ENCODE measurements around the gene KCNK7.

Gene KCNK7

GRCh38 chr11:65613091-65613928 is 17.7 kb upstream of the KCNK7 start:
- DNase-seq (ENCODE audit: low read depth, low spot score) = no peak

DNA sequence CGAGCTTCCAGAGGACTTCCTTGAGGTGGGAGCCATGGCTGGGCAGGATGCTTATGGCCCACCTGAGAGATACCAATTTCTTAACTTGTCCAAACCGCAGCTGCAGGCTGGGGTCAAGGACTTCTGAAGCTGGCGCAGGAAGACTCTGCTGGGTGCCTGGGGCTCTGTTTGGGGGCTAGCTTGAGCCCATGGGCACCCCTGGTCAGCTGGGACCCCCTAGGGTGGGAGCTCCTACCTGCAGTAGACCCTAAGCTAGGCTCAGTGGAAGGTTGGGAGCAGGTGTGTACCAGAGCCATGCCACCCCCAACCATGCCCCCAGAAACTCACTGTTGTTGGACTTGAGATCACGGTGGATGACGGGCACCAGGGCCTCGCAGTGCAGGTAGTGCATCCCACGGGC is 17.1 kb upstream of the KCNK7 start:
- DNase-seq (ENCODE audit: low read depth, low spot score) = no peak
- H3K4me3 ChIP-seq (ENCODE audit: low read length) = peak overlapping the region; percentile 97

More at GRCh38 chr11:65613091-65613928, 17.7 kb upstream of the KCNK7 start:
- H3K4me3 ChIP-seq (ENCODE audit: low read length) = peak overlapping the region; percentile 97

DNA sequence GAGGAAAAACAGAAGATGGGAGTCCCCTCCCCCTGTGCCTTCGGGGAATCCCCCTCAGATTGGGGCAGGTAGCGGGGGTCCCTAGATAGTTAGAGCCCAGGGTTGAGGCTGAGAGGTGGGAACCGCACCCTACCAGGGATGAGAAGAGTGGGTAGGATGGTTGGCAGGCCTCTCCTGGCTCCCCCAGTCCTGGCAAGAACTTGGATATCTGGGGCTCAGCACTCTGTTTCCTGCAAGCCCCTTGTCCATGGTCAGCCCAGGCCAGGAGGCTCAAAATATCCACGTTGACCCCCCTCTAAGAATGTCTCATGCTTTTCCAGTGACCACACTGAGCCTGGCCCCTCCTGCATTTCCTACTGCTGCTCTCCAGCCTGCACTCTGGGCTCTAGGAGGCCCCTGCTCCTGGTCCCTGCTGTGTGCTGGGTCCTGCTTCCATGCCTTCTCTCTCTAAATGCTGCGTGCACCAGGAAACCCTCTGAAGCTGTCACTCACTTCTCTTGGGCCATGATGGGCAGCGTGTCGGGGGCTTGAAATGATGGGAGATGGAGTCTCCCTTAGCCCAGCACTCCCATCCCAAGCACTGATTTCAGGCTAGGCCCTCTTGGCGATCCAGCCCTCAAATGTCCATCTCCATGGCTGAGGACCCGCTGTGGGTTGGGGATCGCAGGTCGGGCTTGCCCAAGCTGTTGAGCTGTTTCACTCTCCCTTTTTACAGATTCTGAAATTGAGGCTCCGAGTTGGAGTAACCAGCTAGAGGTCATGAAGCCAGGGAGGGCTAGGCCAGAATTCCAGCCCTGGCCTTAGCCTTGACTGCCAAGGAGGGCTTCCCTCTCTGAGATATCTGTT is 16.4 kb upstream of the KCNK7 start:
- no peak for DNase-seq (ENCODE audit: low read depth, low spot score)
- H3K4me3 ChIP-seq (ENCODE audit: low read length) = no peak overlapping the region

DNA sequence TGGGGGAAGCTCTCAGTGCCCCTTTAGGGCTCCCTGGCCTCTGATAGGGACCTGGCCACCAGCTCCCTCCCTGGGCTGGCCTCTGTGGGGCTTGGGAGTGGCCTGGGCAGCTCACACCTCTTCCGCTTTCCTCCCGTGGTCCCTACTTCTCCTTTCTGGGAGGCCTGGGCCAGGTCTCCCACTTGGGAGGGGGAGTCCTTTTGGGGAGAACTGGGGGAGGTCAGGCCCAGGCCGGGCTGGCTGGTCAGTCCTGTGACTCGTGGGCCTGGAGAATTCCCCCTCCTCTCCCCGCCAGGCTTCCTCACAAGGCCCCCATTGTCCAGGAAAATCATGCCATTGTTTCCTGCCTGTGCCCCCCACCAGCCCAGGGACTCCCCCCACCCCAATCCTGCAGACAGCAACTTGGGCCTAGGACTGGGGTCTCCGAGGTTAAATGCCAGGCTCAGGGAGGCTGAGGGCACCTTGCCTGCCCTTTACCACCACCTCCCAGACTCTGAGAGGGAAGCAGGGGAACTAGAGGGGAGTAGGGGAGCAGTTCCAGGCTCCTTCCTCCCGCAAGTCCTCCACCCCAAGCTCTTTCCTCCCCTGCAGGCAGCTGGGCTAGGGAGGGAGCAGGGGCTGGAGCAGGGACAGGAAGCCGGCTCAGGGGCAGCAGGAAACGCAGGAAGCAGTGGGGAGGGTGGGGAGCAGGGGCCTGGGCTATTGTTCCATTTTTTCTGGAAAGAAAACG is 15.6 kb upstream of the KCNK7 start:
- H3K4me3 ChIP-seq (ENCODE audit: low read length) = no peak overlapping the region
- no peak for DNase-seq (ENCODE audit: low read depth, low spot score)

DNA sequence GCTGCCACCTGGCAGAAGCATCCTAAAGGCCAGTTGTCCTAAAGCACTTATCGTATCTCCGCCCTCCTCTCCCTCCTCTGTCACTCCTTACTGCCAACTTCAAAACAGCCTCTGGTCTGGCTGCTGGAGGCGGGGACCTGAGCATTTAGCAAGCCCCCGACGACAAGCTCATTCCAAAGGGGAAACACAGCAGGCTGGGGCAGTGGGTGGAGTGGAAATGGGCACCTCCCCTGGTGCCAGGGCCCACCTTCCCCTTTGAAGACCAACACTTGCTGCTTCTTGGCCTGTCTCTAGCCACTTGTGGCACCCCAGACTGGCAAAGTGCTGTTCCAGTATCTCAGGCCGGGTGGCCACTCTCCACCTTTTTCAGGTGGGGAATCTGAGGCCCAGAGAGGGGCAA is 14.8 kb upstream of the KCNK7 start:
- H3K4me3 ChIP-seq (ENCODE audit: low read length) = no peak overlapping the region

GRCh38 chr11:65609665-65610064 is 14.1 kb upstream of the KCNK7 start:
- H3K4me3 ChIP-seq (ENCODE audit: low read length) = no peak overlapping the region
- no peak for DNase-seq (ENCODE audit: low read depth, low spot score)

More for the DNA sequence above, 14.8 kb upstream of the KCNK7 start:
- no peak for DNase-seq (ENCODE audit: low read depth, low spot score)

DNA sequence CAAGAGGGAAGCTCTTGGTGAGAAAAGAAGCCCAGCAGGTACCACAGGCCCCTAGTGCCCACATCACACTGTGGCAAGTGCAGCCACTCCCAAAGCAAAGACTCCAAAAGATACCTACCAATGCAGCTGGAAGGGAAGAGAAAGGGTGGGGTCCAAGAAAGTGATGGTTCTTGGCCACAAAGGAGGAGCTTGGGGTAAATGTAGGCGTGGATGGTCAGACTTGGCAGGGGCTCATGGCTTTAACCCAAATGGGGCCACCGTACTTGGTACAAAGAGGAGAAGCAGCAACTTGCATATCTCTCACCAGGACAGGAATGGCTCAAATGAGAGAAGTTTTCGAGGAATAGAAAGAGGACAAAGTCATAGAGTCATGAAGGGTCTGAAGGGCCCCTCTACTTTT is 13.6 kb upstream of the KCNK7 start:
- no peak overlapping the region for H3K4me3 ChIP-seq (ENCODE audit: low read length)
- no peak for DNase-seq (ENCODE audit: low read depth, low spot score)

DNA sequence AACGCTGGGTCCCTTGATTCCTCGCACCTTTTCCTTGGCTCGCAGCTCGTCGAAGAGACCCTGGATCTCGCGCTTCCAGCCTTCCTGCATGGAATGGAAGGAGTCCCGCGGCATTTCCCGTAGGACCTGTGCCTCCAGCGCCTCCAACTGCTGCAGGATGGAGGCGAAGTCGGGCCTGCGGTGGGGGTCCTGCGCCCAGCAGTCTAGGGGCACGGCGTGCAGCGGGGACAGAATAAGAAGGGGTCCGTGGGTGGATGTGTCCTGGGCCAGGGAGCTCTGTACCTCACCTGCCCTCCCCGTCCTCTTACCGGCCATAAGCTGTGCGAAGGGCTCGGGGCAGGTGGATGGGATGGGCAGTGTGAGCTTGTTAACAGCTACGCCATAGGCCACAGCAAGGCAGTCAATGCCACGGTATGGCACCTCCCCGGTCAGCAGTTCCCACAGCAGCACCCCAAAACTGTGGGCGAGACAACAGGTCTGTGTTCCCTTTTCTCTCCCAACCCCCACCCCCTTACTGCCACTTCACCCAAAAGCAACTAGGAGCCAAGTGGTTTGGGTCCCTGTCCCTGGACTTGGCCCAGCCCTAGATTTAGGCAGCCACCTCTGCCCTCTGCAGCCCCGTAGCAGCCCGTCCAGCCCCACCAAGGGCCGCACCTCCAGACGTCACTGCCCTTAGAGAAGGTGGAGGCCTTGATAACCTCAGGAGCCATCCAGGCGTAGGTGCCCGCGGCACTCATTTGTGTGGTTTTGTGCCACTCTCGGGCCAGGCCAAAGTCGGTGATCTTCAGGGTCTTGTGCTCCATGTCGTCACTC is 12.2 kb upstream of the KCNK7 start:
- no peak overlapping the region for H3K4me3 ChIP-seq (ENCODE audit: low read length)
- no peak for DNase-seq (ENCODE audit: low read depth, low spot score)

DNA sequence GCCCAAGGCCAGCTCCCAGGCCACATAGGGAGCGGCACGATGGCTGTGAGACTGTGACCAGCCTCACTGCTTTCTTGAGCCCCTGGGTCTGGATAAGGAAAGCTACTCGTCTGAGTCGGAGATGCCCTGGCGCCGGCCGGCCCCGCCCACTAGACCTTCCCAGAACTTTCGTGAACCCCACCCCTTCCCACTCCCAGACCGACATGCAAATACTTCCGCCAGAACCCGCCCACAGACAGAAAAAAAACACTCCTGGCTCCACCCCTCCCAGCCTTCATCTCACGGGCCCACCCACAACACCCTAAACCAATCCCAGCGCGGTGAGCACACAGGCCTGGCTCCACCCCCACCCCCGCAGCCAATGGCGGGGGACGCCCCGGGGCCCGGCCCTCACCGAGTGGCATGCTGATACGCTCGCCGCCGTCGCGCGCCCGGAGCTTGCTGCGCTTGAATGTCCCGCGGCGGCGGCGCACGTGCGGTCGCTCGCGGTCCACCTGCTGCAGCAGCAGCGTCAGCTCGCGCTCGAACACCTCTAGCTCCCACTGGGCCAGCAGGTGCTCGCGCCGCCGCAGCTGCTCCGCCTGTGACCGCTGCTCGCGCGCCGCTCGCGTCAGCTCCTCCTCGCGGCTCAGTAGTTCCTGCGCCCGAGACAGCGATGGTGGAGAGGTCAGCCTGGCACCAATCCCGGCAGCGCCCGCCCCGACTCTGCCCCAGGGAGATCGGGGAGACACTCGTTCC is 11.4 kb upstream of the KCNK7 start:
- no peak overlapping the region for H3K4me3 ChIP-seq (ENCODE audit: low read length)
- DNase-seq (ENCODE audit: low read depth, low spot score) = no peak

GRCh38 chr11:65604258-65604657 is 8.7 kb upstream of the KCNK7 start:
- no peak for DNase-seq (ENCODE audit: low read depth, low spot score)
- no peak overlapping the region for H3K4me3 ChIP-seq (ENCODE audit: low read length)

DNA sequence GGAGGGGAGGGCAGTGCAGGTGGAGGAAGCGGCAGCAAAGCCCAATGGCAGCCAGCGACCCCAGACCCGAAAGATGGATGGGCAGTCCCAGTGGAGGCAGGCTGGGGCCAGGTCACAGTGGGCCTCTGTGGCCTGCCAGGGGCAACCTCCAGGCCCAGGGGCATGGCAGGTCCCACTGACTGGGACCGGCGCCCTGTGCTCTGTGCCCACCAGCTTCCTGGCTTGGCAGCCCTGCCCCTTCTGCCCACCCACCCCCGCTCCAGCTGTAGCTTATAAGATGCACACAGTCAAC is 4.3 kb upstream of the KCNK7 start:
- DNase-seq (ENCODE audit: low read depth, low spot score) = no peak
- no peak overlapping the region for H3K4me3 ChIP-seq (ENCODE audit: low read length)

DNA sequence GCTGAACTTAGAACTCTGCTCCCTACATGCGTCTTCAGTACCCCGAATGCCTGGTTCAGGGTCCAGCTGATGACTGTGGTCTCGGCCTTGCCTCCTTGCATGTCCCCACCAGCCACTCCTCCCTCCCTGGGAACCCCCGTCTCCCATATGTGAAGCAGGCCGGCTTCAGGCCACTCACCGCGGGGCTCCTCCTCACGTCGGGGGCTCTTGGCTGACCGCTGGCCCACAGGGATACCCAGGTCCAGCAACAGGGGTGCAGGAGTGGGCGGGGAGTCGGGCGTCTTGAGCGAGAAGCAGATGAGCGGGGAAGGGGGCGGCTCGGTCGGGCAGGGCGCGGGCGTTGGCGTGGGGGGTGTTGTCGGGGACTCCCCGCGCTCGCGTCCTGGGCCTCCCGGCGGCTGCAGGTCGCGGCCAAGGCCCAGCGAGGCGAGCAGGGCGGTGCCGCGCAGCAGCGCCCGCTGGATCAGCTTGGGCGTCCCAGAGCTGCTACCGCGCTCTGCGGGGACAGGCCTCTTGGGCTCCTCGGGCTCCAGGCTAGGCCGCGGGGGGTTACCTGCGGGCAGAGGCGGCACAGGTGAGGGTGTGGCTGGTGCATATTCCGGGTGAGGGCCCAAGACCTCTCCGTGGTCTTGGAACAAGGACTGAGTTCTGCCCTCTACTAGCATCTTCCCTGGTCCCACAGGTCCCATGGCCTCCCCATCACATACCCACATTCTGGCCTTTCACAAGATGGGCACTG is 3.8 kb upstream of the KCNK7 start:
- DNase-seq (ENCODE audit: low read depth, low spot score) = no peak
- no peak overlapping the region for H3K4me3 ChIP-seq (ENCODE audit: low read length)

DNA sequence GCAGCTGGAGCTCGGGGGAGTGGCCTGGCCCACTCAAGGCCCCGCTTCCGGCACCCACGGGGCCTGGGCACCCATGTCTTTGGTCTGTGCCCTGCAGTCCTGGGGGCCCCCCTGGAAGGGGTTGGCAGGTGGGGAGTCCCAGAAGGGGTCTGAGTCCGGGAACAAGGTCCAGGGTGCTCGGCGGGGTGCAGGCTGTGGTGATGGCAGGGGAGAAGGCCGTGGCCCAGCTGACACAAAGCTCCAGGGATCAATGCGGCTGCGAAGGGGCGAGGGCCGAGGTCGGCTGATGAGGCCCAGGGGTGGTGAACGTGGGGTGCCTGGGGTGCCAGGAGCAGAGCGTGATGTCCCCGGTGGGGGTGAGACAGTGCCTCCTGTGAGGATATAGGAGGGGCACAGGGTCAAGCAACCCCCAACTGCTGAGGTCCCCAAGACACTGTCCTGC is 2.7 kb upstream of the KCNK7 start:
- no peak for DNase-seq (ENCODE audit: low read depth, low spot score)

DNA sequence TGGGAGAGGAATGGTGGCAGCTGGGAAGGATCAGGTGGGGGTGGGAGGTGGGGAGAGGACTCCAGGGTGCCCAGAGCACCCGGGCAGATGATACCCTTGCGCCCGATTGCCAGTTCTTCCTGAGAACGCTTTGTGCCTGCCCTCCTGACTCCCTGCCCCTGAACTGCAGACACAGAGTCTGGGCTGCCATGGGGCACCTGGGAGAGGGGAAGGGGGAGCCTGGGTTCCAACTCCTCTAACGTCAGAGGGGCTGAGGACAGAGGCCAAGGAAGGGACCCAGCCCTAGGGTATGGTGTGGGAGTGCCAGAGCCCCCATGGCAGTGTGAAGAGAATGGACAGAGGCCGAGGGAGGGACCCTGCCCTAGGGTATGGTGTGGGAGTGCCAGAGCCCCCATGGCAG is 920 bp upstream of the KCNK7 start:
- no peak overlapping the region for H3K4me3 ChIP-seq (ENCODE audit: low read length)
- no peak for DNase-seq (ENCODE audit: low read depth, low spot score)

More for the DNA sequence above, 2.7 kb upstream of the KCNK7 start:
- no peak overlapping the region for H3K4me3 ChIP-seq (ENCODE audit: low read length)

DNA sequence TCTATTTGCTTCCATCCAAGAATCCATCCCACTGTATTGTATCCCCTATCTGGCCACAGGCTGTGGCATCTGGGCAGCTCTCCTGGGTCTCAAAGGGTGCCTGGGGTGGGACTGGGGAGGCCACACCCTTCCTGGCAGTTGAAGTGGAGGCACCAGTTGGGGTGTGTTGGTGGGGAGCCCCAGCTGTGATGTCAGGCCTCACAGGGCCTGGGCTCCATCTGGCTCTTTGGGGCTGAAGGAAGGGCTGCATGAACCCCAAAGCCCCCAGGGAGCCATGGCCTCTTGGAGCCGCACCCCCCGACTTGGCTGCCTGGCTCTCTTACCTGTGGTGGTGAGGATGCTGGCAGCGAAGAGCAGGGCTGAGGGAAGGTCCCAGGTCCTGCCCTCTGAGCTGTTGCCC is 469 bp downstream of the KCNK7 start:
- H3K4me3 ChIP-seq (ENCODE audit: low read length) = no peak overlapping the region
- no peak for DNase-seq (ENCODE audit: low read depth, low spot score)

- DNase-seq (ENCODE audit: low read depth, low spot score) = no peak
- no peak overlapping the region for H3K4me3 ChIP-seq (ENCODE audit: low read length)
These were observed 1.8 kb downstream of the KCNK7 start for GRCh38 chr11:65593518-65594414.
